GM12878 (cell line): ENCODE results near the gene XRCC4. TPM values are rescaled to one million over a fixed set of nuclear protein-coding genes. Genes with fewer than 3 reads are reported as not detected.

Experiments
- ATAC-seq: fragments of 200-7000 bp; cut with Tn5 transposase; 3 replicates; pipeline ENCODE4 v1.9.1; 2020; ENCODE audit warnings: mild to moderate bottlenecking, moderate library complexity
- BruUV-seq: library from RNA; stranded (reverse); fragments of 400-500 nt; replicated peaks from 2 replicates; lab custom pipeline; 2021; lab: Mats Ljungman, UMichigan
- CTCF ChIA-PET: fragments of 300-600 bp; sonication (Branson Sonifier 250); formaldehyde crosslinking; extraction: SDS; loops from one replicate; lab custom pipeline; 2021; ENCODE audit warnings: inconsistent platforms; lab: Yijun Ruan, JAX
- POLR2A ChIA-PET: fragments of 350-600 bp; formaldehyde crosslinking; extraction: SDS; loops from one replicate; lab custom pipeline; 2021; ENCODE audit warnings: inconsistent platforms; lab: Charles Lee
- RAD21 ChIA-PET: fragments of 300-600 bp; sonication (Branson Sonifier 250); formaldehyde crosslinking; loops from one replicate; lab custom pipeline; 2023; ENCODE audit warnings: antibody characterized with exemption; ENCODE audit not compliant: unreplicated experiment; lab: Charles Lee
- SMC1A ChIA-PET: fragments of 300-600 bp; sonication (Branson Sonifier 250); formaldehyde crosslinking; loops from one replicate; lab custom pipeline; 2023; ENCODE audit not compliant: unreplicated experiment, uncharacterized antibody; lab: Charles Lee
- DNase-seq: peaks from one replicate; pipeline ENCODE4 v3.0.0-alpha.2; 2011; ENCODE audit warnings: low read depth, low spot score
- FAIRE-seq: peaks from 3 replicates; lab custom pipeline; 2011; peaks lifted over from hg19 to GRCh38; lab: Jason Lieb, UNC
- H2AFZ ChIP-seq: 2 replicates; pipeline ENCODE4 v1.6.0; 2011; ENCODE audit warnings: low read depth, low read length, control low read depth; ENCODE audit not compliant: control insufficient read depth
- H3K27ac ChIP-seq: 2 replicates; pipeline ENCODE4 v1.5.1; 2011; ENCODE audit warnings: control low read depth; ENCODE audit not compliant: control insufficient read depth, insufficient read depth
- H3K27me3 ChIP-seq, 2 experiments: replicated peaks in 1 of 2; 2 replicates each; pipeline versions ENCODE4 v1.6.0 to v1.6.1; 2011; ENCODE audit warnings: low read length in 1 of 2; ENCODE audit not compliant: control insufficient read depth in 2 of 2, insufficient read depth in 2 of 2
- H3K36me3 ChIP-seq, 2 experiments: 2 replicates each; pipeline ENCODE4 v1.5.1; 2011; ENCODE audit warnings: low read length in 1 of 2; ENCODE audit not compliant: control insufficient read depth in 2 of 2, insufficient read depth in 2 of 2
- H3K4me1 ChIP-seq: 2 replicates; pipeline ENCODE4 v1.6.1; 2011; ENCODE audit warnings: mild to moderate bottlenecking, low read length, moderate library complexity, mixed read lengths; ENCODE audit not compliant: control insufficient read depth, insufficient read depth
- H3K4me2 ChIP-seq: 2 replicates; pipeline ENCODE4 v1.6.0; 2011; ENCODE audit warnings: control low read depth; ENCODE audit not compliant: control insufficient read depth, insufficient read depth
- H3K4me3 ChIP-seq: fragments of 200-600 bp; sonication (generic); 2 replicates; pipeline ENCODE4 v1.5.1; 2016
- H3K79me2 ChIP-seq: 2 replicates; pipeline ENCODE4 v1.6.0; 2011; ENCODE audit warnings: low read length; ENCODE audit not compliant: control insufficient read depth, insufficient read depth
- H3K9ac ChIP-seq: 2 replicates; pipeline ENCODE4 v1.8.0; 2011; ENCODE audit warnings: low read length, control low read depth, mixed read lengths; ENCODE audit not compliant: control insufficient read depth, insufficient read depth
- H3K9me3 ChIP-seq: replicated peaks from 3 replicates; pipeline ENCODE4 v1.5.1; 2011; ENCODE audit warnings: mild to moderate bottlenecking, low read length; ENCODE audit not compliant: control insufficient read depth, insufficient read depth
- H4K20me1 ChIP-seq: 2 replicates; pipeline ENCODE4 v1.6.0; 2011; ENCODE audit not compliant: control insufficient read depth, insufficient read depth
- CBX5 ChIP-seq: sonication (generic); IDR thresholded peaks from 2 replicates; pipeline ENCODE4 v1.6.1; 2016; ENCODE audit warnings: low read depth, moderate library complexity, mild to moderate bottlenecking, inconsistent platforms
- CHD2 ChIP-seq: IDR thresholded peaks from 2 replicates; pipeline ENCODE4 v1.6.1; 2011; ENCODE audit warnings: low read depth, low read length, improper control_type of control experiment, borderline replicate concordance
- CREM ChIP-seq: IDR thresholded peaks from 2 replicates; pipeline ENCODE4 v1.6.1; 2014; ENCODE audit warnings: antibody characterized with exemption, low read depth
- NFIC ChIP-seq: IDR thresholded peaks from 2 replicates; pipeline ENCODE4 v1.6.1; 2012; ENCODE audit warnings: low read depth, mild to moderate bottlenecking, inconsistent platforms, low read length, moderate library complexity
- RFX5 ChIP-seq: IDR thresholded peaks from 2 replicates; pipeline ENCODE4 v1.6.1; 2011; ENCODE audit warnings: low read depth, low read length, improper control_type of control experiment
- WGBS: methylation state at CpG from one replicate; pipeline ENCODE4 v1.1.6; 2016; ENCODE audit warnings: low lambda C conversion rate; ENCODE audit not compliant: insufficient replicate concordance, insufficient coverage; ENCODE audit errors: missing lambda C conversion rate; 5-methylcytosine and 5-hydroxymethylcytosine counted together
- in situ Hi-C: fragments of 300-500 bp; cut with MboI; formaldehyde crosslinking; loops from 9 replicates; pipeline ENCODE4 v1.14.3; 2018; ENCODE audit warnings: mixed read lengths
- intact Hi-C: fragments of 100-400 bp; cut with micrococcal nuclease; formaldehyde crosslinking; loops from one replicate; pipeline ENCODE4 v1.14.2; 2022; ENCODE audit not compliant: unreplicated experiment
- polyA plus RNA-seq, 11 experiments: library from polyadenylated mRNA; depleted of rRNA in 4 of 11; unstranded in 6 of 11; stranded (reverse) in 5 of 11; fragments of >200 nt; fragmentation: Nextera tagmentation in 4 of 11; fragmentation: Illumina TruSeq in 1 of 11; extraction: Ambion mirVana in 4 of 11; extraction: Trizol in 1 of 11; gene quantifications; 1 replicate in 1 of 11; 2 replicates in 10 of 11; pipeline versions ENCODE4 v1.2.1 to v1.2.3, GENCODE V29; 2011 to 2016; ENCODE audit warnings: inconsistent platforms in 2 of 11, missing spikeins in 2 of 11, low read depth in 1 of 11
- total RNA-seq, 4 experiments: library from RNA; depleted of rRNA in 3 of 4; stranded (reverse); fragments of >200 nt in 3 of 4; fragmentation: Illumina TruSeq in 1 of 4; extraction: Trizol in 1 of 4; gene quantifications; 2 replicates each; pipeline versions ENCODE4 v1.2.1 to v1.2.3, GENCODE V29; 2013 to 2021
- TF ChIP-seq, protein P1 (sequence below): fragments of 450-650 bp; IDR thresholded peaks from 2 replicates; pipeline ENCODE4 v1.6.1; 2016; ENCODE audit warnings: mild to moderate bottlenecking, moderate library complexity, borderline replicate concordance
- TF ChIP-seq, protein P2 (sequence below): IDR thresholded peaks from 2 replicates; pipeline ENCODE4 v1.6.1; 2011; ENCODE audit warnings: mild to moderate bottlenecking, low read depth, low read length, moderate library complexity; ENCODE audit not compliant: insufficient replicate concordance

Gene XRCC4
- total and polyA plus RNA-seq, 10 of the 15 experiments (the other 5 are each of a cell fraction or from before 2014, with no cell fraction given): 12.1 to 53.6 (median 25.8) TPM

DNA sequence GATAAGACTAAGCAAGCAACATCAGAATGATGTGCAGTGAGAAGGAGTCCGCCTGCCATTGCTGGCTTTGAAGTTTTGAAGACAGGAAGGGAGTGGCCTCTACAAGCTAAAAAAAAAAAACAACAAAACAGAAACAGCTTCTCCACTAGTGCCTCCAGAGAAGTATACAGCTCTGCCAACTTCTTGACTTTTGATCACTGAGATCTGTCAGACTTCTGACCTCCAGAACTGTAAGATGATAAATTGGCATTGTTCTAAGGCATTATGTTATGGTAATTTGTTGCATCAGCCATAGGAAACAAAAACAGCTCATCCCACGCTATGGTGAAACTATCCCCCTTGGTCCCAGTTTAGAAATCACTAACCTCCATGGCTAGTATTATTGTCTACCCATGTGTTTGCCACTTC is 263.2 kb downstream of the XRCC4 start (continued):
- TF ChIP-seq, protein P1, sequence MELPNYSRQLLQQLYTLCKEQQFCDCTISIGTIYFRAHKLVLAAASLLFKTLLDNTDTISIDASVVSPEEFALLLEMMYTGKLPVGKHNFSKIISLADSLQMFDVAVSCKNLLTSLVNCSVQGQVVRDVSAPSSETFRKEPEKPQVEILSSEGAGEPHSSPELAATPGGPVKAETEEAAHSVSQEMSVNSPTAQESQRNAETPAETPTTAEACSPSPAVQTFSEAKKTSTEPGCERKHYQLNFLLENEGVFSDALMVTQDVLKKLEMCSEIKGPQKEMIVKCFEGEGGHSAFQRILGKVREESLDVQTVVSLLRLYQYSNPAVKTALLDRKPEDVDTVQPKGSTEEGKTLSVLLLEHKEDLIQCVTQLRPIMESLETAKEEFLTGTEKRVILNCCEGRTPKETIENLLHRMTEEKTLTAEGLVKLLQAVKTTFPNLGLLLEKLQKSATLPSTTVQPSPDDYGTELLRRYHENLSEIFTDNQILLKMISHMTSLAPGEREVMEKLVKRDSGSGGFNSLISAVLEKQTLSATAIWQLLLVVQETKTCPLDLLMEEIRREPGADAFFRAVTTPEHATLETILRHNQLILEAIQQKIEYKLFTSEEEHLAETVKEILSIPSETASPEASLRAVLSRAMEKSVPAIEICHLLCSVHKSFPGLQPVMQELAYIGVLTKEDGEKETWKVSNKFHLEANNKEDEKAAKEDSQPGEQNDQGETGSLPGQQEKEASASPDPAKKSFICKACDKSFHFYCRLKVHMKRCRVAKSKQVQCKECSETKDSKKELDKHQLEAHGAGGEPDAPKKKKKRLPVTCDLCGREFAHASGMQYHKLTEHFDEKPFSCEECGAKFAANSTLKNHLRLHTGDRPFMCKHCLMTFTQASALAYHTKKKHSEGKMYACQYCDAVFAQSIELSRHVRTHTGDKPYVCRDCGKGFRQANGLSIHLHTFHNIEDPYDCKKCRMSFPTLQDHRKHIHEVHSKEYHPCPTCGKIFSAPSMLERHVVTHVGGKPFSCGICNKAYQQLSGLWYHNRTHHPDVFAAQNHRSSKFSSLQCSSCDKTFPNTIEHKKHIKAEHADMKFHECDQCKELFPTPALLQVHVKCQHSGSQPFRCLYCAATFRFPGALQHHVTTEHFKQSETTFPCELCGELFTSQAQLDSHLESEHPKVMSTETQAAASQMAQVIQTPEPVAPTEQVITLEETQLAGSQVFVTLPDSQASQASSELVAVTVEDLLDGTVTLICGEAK: no peak
- TF ChIP-seq CBX5: 0 out of 2 replicates have a peak, but pooled peaks have one; percentile 47
- TF ChIP-seq CREM: peak; percentile 17; the same call in 1 of the 2 replicates

DNA sequence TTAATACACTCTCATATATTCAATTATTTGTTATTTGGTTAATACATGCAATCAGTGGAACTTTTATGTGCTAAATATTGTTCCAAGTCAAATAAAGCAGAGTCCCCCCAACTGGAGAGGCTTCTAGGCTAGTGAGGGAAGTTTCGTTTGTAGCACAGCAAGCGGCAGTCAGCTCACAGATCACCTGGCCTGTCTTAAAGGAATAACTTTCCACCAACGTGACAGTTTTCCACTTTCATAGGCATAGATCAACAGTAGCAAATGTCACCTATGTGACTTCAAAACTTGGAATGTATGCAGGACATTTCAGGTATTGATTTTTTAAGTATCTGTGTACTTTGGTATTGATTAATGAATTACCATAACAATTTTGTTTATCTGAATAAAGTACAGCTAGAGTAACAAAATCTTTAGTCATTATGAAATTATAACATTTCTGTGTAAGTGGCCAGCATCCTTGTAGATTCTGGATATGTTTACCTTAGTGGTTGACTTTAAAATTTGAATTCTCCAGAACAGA is 264.5 kb downstream of the XRCC4 start:
- intact Hi-C loops: no loop called here
- CTCF ChIA-PET: no interaction called here
- H3K4me1 ChIP-seq: no peaks in the 10 kb centered on the region

More for the DNA sequence above, 264.5 kb downstream of the XRCC4 start:
- no peak overlapping the region for H2AFZ ChIP-seq
- H3K27me3 ChIP-seq: no peaks in the 10 kb centered on the region
- no peaks in the 10 kb centered on the region for H3K9me3 ChIP-seq
- no peak for DNase-seq
- no peak overlapping the region for H3K9ac ChIP-seq
- no TSS peak for BruUV-seq
- no peaks in the 10 kb centered on the region for H3K79me2 ChIP-seq
- WGBS: 83% methylated on average over 3 of the region's 3 CpGs
- no peak overlapping the region for H3K27ac ChIP-seq
- H3K4me3 ChIP-seq: no peak overlapping the region
- in situ Hi-C loops: no loop called here
- no peak for ATAC-seq
- no peaks in the 10 kb centered on the region for H4K20me1 ChIP-seq
- H3K36me3 ChIP-seq: no peaks in the 10 kb centered on the region
- FAIRE-seq: no peak
- no peak overlapping the region for H3K4me2 ChIP-seq
- RAD21 ChIA-PET: no interaction called here
- SMC1A ChIA-PET: interaction anchor here (0.8 to 1.3 kb wide), 2 partner anchors 10 to 27 kb away, joined by 3 read pairs; no protein-coding TSS in a partner anchor
- POLR2A ChIA-PET: no interaction called here
- TF ChIP-seq, protein P2, sequence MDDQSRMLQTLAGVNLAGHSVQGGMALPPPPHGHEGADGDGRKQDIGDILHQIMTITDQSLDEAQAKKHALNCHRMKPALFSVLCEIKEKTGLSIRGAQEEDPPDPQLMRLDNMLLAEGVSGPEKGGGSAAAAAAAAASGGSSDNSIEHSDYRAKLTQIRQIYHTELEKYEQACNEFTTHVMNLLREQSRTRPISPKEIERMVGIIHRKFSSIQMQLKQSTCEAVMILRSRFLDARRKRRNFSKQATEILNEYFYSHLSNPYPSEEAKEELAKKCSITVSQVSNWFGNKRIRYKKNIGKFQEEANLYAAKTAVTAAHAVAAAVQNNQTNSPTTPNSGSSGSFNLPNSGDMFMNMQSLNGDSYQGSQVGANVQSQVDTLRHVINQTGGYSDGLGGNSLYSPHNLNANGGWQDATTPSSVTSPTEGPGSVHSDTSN: no peak
- no peak for TF ChIP-seq NFIC
- no peak for TF ChIP-seq RFX5
- no peak for TF ChIP-seq CHD2
